Measurements from ENCODE around the gene GRN. TPM values are rescaled to one million over a fixed set of nuclear protein-coding genes. Genes with fewer than 3 reads are reported as not detected.

GRN gene
- total and polyA plus RNA-seq, 7 experiments from 2014 or later = 49.5 to 374 (median 52.2) TPM

- H3K4me1 ChIP-seq (ENCODE audit: control insufficient read depth in 2 of 2, insufficient read depth in 2 of 2, low read length in 2 of 2) = peaks cover 0 to 21% of the 10 kb centered on the region in 2 donors
- no peak overlapping the region for H3K4me3 ChIP-seq (ENCODE audit: low read length)
- peaks cover 27 to 61% (median 37%) of the 10 kb centered on the region in 5 donors for H3K27me3 Mint-ChIP-seq
- ChIA-PET CTCF (interaction anchor here (0.6 kb wide), 1 partner anchor 124 kb away, joined by 6 read pairs; no protein-coding TSS in a partner anchor), POLR2A (interaction anchor here (1.3 kb wide), 1 partner anchor 93 kb away, joined by 4 read pairs; the partner anchor contains the start of gene UBTF)
- no peak overlapping the region for H3K27ac ChIP-seq (ENCODE audit: low read depth, low read length)
- ATAC-seq (no peak), DNase-seq (no peak)
- H3K4me1 Mint-ChIP-seq = peaks cover 15 to 34% (median 25%) of the 10 kb centered on the region in 7 donors
- peaks cover 0 to 2% (median 0%) of the 10 kb centered on the region in 11 donors for H3K9me3 Mint-ChIP-seq
- H3K27me3 ChIP-seq (ENCODE audit: control insufficient read depth in 2 of 2, insufficient read depth in 2 of 2, low read length in 2 of 2) = peaks cover 0 to 21% of the 10 kb centered on the region in 2 donors
- no peak overlapping the region for H3K27ac Mint-ChIP-seq
- peaks cover 0 to 7% (median 3%) of the 10 kb centered on the region in 5 donors for H3K36me3 Mint-ChIP-seq
- peak overlapping the region in 1 of 10 donors; percentile 59 for H3K4me3 Mint-ChIP-seq
- H3K9me3 ChIP-seq (ENCODE audit: control insufficient read depth in 2 of 3, low read length in 3 of 3) = no peaks in the 10 kb centered on the region
- intact Hi-C loops (cut with micrococcal nuclease) = no loop called here
- H3K36me3 ChIP-seq (ENCODE audit: control insufficient read depth in 2 of 3, insufficient read depth in 3 of 3, low read length in 3 of 3) = no peaks in the 10 kb centered on the region
Observed at GRCh38 chr17:44312396-44313104, 32.6 kb upstream of the GRN start.

- no peak for ATAC-seq
- Histone ChIP-seq H3K4me3 (ENCODE audit: low read length) (no peak overlapping the region), H3K27ac (ENCODE audit: low read depth, low read length) (no peak overlapping the region), H3K4me1 (ENCODE audit: control insufficient read depth in 2 of 2, insufficient read depth in 2 of 2, low read length in 2 of 2) (peaks cover 0 to 20% of the 10 kb centered on the region in 2 donors), H3K36me3 (ENCODE audit: control insufficient read depth in 2 of 3, insufficient read depth in 3 of 3, low read length in 3 of 3) (no peaks in the 10 kb centered on the region), H3K9me3 (ENCODE audit: control insufficient read depth in 2 of 3, low read length in 3 of 3) (no peaks in the 10 kb centered on the region), H3K27me3 (ENCODE audit: control insufficient read depth in 2 of 2, insufficient read depth in 2 of 2, low read length in 2 of 2) (peaks cover 0 to 21% of the 10 kb centered on the region in 2 donors)
- peaks cover 0 to 2% (median 0%) of the 10 kb centered on the region in 11 donors for H3K9me3 Mint-ChIP-seq
- no peak overlapping the region for H3K27ac Mint-ChIP-seq
- peak overlapping the region; percentile 45 to 81 (median 68) for H3K4me3 Mint-ChIP-seq
- H3K4me1 Mint-ChIP-seq = peaks cover 15 to 32% (median 24%) of the 10 kb centered on the region in 7 donors
- H3K27me3 Mint-ChIP-seq = peaks cover 25 to 56% (median 38%) of the 10 kb centered on the region in 5 donors
- intact Hi-C loops (cut with micrococcal nuclease) = no loop called here
- ChIA-PET POLR2A (interaction anchor here (0.8 to 1.7 kb wide), 2 partner anchors 10 to 13 kb away, joined by 4 to 5 read pairs; no protein-coding TSS in a partner anchor), CTCF (no interaction called here)
- H3K36me3 Mint-ChIP-seq = peaks cover 0 to 7% (median 3%) of the 10 kb centered on the region in 5 donors
- no peak for DNase-seq
Observed at GRCh38 chr17:44314031-44314430, 31.1 kb upstream of the GRN start.

GRCh38 chr17:44314524-44314868, 30.6 kb upstream of the GRN start:
- Mint-ChIP-seq H3K9me3 (peaks cover 0 to 2% (median 0%) of the 10 kb centered on the region in 11 donors), H3K27me3 (peaks cover 25 to 53% (median 38%) of the 10 kb centered on the region in 5 donors), H3K4me1 (peaks cover 15 to 29% (median 21%) of the 10 kb centered on the region in 7 donors), H3K36me3 (peaks cover 2 to 11% (median 4%) of the 10 kb centered on the region in 5 donors), H3K27ac (no peak overlapping the region), H3K4me3 (peak overlapping the region; percentile 45 to 81 (median 68))
- Histone ChIP-seq H3K9me3 (ENCODE audit: control insufficient read depth in 2 of 3, low read length in 3 of 3) (no peaks in the 10 kb centered on the region), H3K4me1 (ENCODE audit: control insufficient read depth in 2 of 2, insufficient read depth in 2 of 2, low read length in 2 of 2) (peaks cover 0 to 17% of the 10 kb centered on the region in 2 donors), H3K27me3 (ENCODE audit: control insufficient read depth in 2 of 2, insufficient read depth in 2 of 2, low read length in 2 of 2) (peaks cover 0 to 21% of the 10 kb centered on the region in 2 donors), H3K27ac (ENCODE audit: low read depth, low read length) (no peak overlapping the region), H3K4me3 (ENCODE audit: low read length) (peak overlapping the region; percentile 47), H3K36me3 (ENCODE audit: control insufficient read depth in 2 of 3, insufficient read depth in 3 of 3, low read length in 3 of 3) (peaks cover 0 to 3% (median 0%) of the 10 kb centered on the region in 3 experiments)
- POLR2A ChIA-PET = interaction anchor here (0.8 to 3.1 kb wide), 3 partner anchors 9 to 93 kb away, joined by 4 to 21 read pairs (median 5); partner anchors contain the start of gene UBTF
- CTCF ChIA-PET = no interaction called here
- DNase-seq = no peak
- intact Hi-C loops (cut with micrococcal nuclease) = no loop called here
- ATAC-seq = no peak

GRCh38 chr17:44314869-44315661, 30.0 kb upstream of the GRN start:
- H3K4me3 Mint-ChIP-seq = peak overlapping the region; percentile 15 to 87 (median 79)
- intact Hi-C loops (cut with micrococcal nuclease) = no loop called here
- Histone ChIP-seq H3K27ac (ENCODE audit: low read depth, low read length) (no peak overlapping the region), H3K9me3 (ENCODE audit: control insufficient read depth in 2 of 3, low read length in 3 of 3) (no peaks in the 10 kb centered on the region), H3K4me1 (ENCODE audit: control insufficient read depth in 2 of 2, insufficient read depth in 2 of 2, low read length in 2 of 2) (peaks cover 0 to 17% of the 10 kb centered on the region in 2 donors), H3K4me3 (ENCODE audit: low read length) (peak overlapping the region; percentile 47), H3K27me3 (ENCODE audit: control insufficient read depth in 2 of 2, insufficient read depth in 2 of 2, low read length in 2 of 2) (peaks cover 0 to 21% of the 10 kb centered on the region in 2 donors), H3K36me3 (ENCODE audit: control insufficient read depth in 2 of 3, insufficient read depth in 3 of 3, low read length in 3 of 3) (peaks cover 0 to 8% (median 0%) of the 10 kb centered on the region in 3 experiments)
- H3K9me3 Mint-ChIP-seq = peaks cover 0 to 2% (median 0%) of the 10 kb centered on the region in 11 donors
- peaks cover 3 to 12% (median 5%) of the 10 kb centered on the region in 5 donors for H3K36me3 Mint-ChIP-seq
- POLR2A ChIA-PET = interaction anchor here (0.8 to 3.1 kb wide), 6 partner anchors 9 to 105 kb away, joined by 3 to 21 read pairs (median 4); partner anchors contain the start of gene UBTF
- CTCF ChIA-PET = no interaction called here
- ATAC-seq = peak; percentile 60
- peaks cover 25 to 48% (median 38%) of the 10 kb centered on the region in 5 donors for H3K27me3 Mint-ChIP-seq
- peak overlapping the region in 1 of 9 donors; percentile 16 for H3K27ac Mint-ChIP-seq
- H3K4me1 Mint-ChIP-seq = peaks cover 11 to 24% (median 18%) of the 10 kb centered on the region in 7 donors
- DNase-seq = peak in 5 of 9 donors; percentile 21 to 58 (median 33)

DNA sequence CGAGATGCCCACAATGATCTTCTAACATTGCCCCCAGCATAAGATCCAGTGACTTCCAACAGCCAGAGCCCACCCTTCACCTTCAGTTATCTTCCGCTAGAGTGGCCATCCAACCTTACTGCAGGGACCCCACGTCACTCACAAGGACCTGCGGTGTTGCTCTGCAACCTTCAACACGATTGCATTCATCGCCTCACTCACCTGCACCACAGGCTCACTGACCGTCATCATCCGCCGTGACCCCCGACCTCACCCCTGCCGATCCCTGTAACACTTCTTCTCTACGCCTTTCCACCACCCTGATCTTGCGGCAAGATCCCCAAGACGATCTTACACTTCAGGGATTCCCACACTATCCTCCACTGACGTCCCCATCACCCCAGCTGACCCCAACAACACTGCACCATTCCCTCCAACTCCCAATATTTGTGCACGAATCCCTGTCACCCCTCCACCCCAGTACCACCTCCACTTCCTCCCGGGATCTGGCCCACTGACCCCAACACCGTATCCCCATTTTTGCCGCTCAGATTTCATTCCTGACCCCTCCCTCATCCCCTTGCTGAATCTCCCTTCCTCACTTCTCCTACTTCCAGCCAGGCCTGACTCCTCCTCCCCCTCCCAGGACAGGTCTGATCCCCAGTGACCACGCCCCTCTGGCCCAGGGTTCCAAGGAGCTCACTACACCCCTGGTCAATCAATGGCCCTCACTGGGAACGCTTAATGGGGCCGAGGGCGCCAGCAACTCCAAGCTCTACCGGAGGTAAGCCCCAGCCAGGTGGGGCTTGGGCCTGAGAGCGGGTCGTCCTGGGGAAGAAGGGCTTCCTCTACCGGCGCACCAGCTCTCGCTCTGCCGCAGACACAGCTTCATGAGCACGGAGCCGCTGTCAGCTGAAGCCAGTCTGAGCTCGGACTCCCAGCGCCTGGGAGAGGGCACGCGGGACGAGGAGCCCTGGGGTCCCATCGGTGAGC, 29.1 kb upstream of the GRN start:
- no peaks in the 10 kb centered on the region for H3K9me3 ChIP-seq (ENCODE audit: control insufficient read depth in 2 of 3, low read length in 3 of 3)
- POLR2A ChIA-PET = interaction anchor here (0.7 to 3.1 kb wide), 9 partner anchors 8 to 118 kb away, joined by 3 to 21 read pairs (median 4); partner anchors contain the start of genes RUNDC3A and UBTF
- H3K27me3 ChIP-seq (ENCODE audit: control insufficient read depth in 2 of 2, insufficient read depth in 2 of 2, low read length in 2 of 2) = peaks cover 0 to 21% of the 10 kb centered on the region in 2 donors
- CTCF ChIA-PET = interaction anchor here (0.7 to 1.3 kb wide), 3 partner anchors 11 to 38 kb away, joined by 3 to 6 read pairs (median 5); no protein-coding TSS in a partner anchor
- peaks cover 0 to 17% of the 10 kb centered on the region in 2 donors for H3K4me1 ChIP-seq (ENCODE audit: control insufficient read depth in 2 of 2, insufficient read depth in 2 of 2, low read length in 2 of 2)
- Mint-ChIP-seq H3K27me3 (peaks cover 25 to 46% (median 38%) of the 10 kb centered on the region in 5 donors), H3K36me3 (peaks cover 3 to 13% (median 5%) of the 10 kb centered on the region in 5 donors), H3K4me3 (peak overlapping the region; percentile 15 to 87 (median 81)), H3K9me3 (peaks cover 0 to 2% (median 0%) of the 10 kb centered on the region in 11 donors), H3K27ac (peak overlapping the region in 1 of 9 donors; percentile 16), H3K4me1 (peaks cover 10 to 22% (median 17%) of the 10 kb centered on the region in 7 donors)
- intact Hi-C loops (cut with micrococcal nuclease) = no loop called here
- peak overlapping the region; percentile 30 for H3K4me3 ChIP-seq (ENCODE audit: low read length)
- no peak for ATAC-seq
- peaks cover 0 to 18% (median 0%) of the 10 kb centered on the region in 3 experiments for H3K36me3 ChIP-seq (ENCODE audit: control insufficient read depth in 2 of 3, insufficient read depth in 3 of 3, low read length in 3 of 3)
- no peak for DNase-seq
- H3K27ac ChIP-seq (ENCODE audit: low read depth, low read length) = no peak overlapping the region

Measured in naive thymus-derived CD4-positive, alpha-beta T cell (primary cell).